Measurements from ENCODE around the gene CT45A9. TPM values are rescaled to one million over a fixed set of nuclear protein-coding genes. Genes with fewer than 3 reads are reported as not detected.

The CT45A9 gene
- total RNA-seq, 1 experiment from 2014 or later: not detected

- no peak for TF ChIP-seq TCF7L2 (IDR thresholded peaks at IDR 0.05; ENCODE audit: low read depth, low read length)
- no peak for TF ChIP-seq POLR2AphosphoS5 (IDR thresholded peaks at IDR 0.05; ENCODE audit: low read depth, low read length)
- no peak for TF ChIP-seq SIN3A (IDR thresholded peaks at IDR 0.05; ENCODE audit: borderline replicate concordance, insufficient read depth, low read depth, low read length)
- no peak for TF ChIP-seq CTCF (IDR thresholded peaks at IDR 0.05)
- TF ChIP-seq REST (IDR thresholded peaks at IDR 0.05; ENCODE audit: insufficient read depth in 1 of 2, low read depth in 2 of 2, low read length in 1 of 2): no peak
- BruUV-seq (replicated peaks): no TSS peak
- POLR2A ChIA-PET: no interaction called here
- H3K9me3 ChIP-seq (ENCODE audit: control insufficient read depth, insufficient read depth, low read depth, low read length): no peaks in the 10 kb centered on the region
- intact Hi-C loops (cut with micrococcal nuclease; ENCODE audit: unreplicated experiment): no loop called here
- in situ Hi-C loops (cut with HindIII; ENCODE audit: low pct_unique_long_range_greater_than_20kb, low sequenced_read_pairs): no loop called here
- DNase-seq (ENCODE audit: low read depth, low spot score): no peak
- H3K36me3 ChIP-seq (ENCODE audit: control insufficient read depth, insufficient read depth, low read length): no peaks in the 10 kb centered on the region
- no peak for ATAC-seq
- no peaks in the 10 kb centered on the region for H3K4me1 ChIP-seq (ENCODE audit: control insufficient read depth, insufficient read depth, low read length)
- H3K4me3 ChIP-seq (ENCODE audit: low read depth in 2 of 2, low read length in 2 of 2): no peak overlapping the region
- no peak overlapping the region for H3K27ac ChIP-seq (ENCODE audit: low read length)
- H3K27me3 ChIP-seq (ENCODE audit: control insufficient read depth, insufficient read depth, low read length): peaks cover 9% of the 10 kb centered on the region; the same call in 1 of the 2 replicates
- CTCF ChIA-PET: no interaction called here
Measured at GRCh38 chrX:135910251-135910650, 38.6 kb upstream of the CT45A9 start.

- H3K27me3 ChIP-seq (ENCODE audit: control insufficient read depth, insufficient read depth, low read length): no peaks in the 10 kb centered on the region; the same call in 1 of the 2 replicates
- TF ChIP-seq SIN3A (IDR thresholded peaks at IDR 0.05; ENCODE audit: borderline replicate concordance, insufficient read depth, low read depth, low read length) (no peak), CTCF (IDR thresholded peaks at IDR 0.05) (no peak), REST (IDR thresholded peaks at IDR 0.05; ENCODE audit: insufficient read depth in 1 of 2, low read depth in 2 of 2, low read length in 1 of 2) (no peak), TCF7L2 (IDR thresholded peaks at IDR 0.05; ENCODE audit: low read depth, low read length) (no peak), POLR2AphosphoS5 (IDR thresholded peaks at IDR 0.05; ENCODE audit: low read depth, low read length) (no peak)
- H3K27ac ChIP-seq (ENCODE audit: low read length): no peak within 1 kb of the TSS
- CTCF ChIA-PET: no interaction called here
- H3K9me3 ChIP-seq (ENCODE audit: control insufficient read depth, insufficient read depth, low read depth, low read length): no peaks in the 10 kb centered on the region
- in situ Hi-C loops (cut with HindIII; ENCODE audit: low pct_unique_long_range_greater_than_20kb, low sequenced_read_pairs) (no loop called here), intact Hi-C loops (cut with micrococcal nuclease; ENCODE audit: unreplicated experiment) (no loop called here)
- POLR2A ChIA-PET: no interaction called here
- no peaks in the 10 kb centered on the region for H3K4me1 ChIP-seq (ENCODE audit: control insufficient read depth, insufficient read depth, low read length)
- no peaks in the 10 kb centered on the region for H3K36me3 ChIP-seq (ENCODE audit: control insufficient read depth, insufficient read depth, low read length)
- BruUV-seq (replicated peaks): no TSS peak
- DNase-seq (ENCODE audit: low read depth, low spot score) (no peak), ATAC-seq (no peak)
- H3K4me3 ChIP-seq (ENCODE audit: low read depth in 2 of 2, low read length in 2 of 2): no peak within 1 kb of the TSS
Measured at GRCh38 chrX:135893294-135893817, 21.7 kb upstream of the CT45A9 start, which contains the start of the genes CT45A10 and SAGE1. CT45A10 (minus strand) TSS chrX:135893444; CDS start chrX:135885344, 8,100 bp downstream. SAGE1 (plus strand) TSS chrX:135893716; CDS start chrX:135896243, 2,527 bp downstream.

Data from Panc1 (cell line).